LNCaP clone FGC (cell line): Measurements from ENCODE around the gene DRD3.

ENCODE experiments used
- DNase-seq: peaks from one replicate; pipeline ENCODE4 v3.0.0-alpha.2; 2011; ENCODE audit warnings: low read depth
- H3K4me3 ChIP-seq: 2 replicates; pipeline ENCODE4 v1.5.1; 2011; ENCODE audit warnings: mild to moderate bottlenecking, low read depth, low read length, control low read depth
- TF ChIP-seq, protein P1 (sequence below): IDR thresholded peaks from 2 replicates; pipeline ENCODE4 v1.5.1; 2012; ENCODE audit warnings: mild to moderate bottlenecking; ENCODE audit not compliant: control insufficient read depth, insufficient read depth; ENCODE audit errors: extremely low read depth

The DRD3 gene

DNA sequence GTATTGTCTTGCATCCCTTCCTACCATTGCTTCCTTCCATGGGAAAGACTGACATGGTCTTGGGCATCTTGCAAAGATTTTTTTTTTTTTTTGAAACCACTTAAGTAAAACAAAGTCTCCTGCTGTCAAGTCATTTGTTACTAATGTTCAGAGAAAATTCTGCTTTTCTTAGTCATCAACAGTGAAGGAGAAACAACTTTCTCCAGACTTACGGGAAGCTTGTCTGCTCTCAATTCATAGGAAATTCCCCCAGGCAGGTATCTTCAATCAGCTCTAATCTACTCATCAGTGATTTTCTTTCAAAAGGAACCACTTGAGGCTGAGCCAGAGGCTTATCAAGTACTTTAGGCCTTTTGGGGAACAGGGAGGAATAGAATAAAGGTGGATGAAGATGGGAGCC, 15.9 kb upstream of the DRD3 start:
- DNase-seq: no peak
- TF ChIP-seq, protein P1, sequence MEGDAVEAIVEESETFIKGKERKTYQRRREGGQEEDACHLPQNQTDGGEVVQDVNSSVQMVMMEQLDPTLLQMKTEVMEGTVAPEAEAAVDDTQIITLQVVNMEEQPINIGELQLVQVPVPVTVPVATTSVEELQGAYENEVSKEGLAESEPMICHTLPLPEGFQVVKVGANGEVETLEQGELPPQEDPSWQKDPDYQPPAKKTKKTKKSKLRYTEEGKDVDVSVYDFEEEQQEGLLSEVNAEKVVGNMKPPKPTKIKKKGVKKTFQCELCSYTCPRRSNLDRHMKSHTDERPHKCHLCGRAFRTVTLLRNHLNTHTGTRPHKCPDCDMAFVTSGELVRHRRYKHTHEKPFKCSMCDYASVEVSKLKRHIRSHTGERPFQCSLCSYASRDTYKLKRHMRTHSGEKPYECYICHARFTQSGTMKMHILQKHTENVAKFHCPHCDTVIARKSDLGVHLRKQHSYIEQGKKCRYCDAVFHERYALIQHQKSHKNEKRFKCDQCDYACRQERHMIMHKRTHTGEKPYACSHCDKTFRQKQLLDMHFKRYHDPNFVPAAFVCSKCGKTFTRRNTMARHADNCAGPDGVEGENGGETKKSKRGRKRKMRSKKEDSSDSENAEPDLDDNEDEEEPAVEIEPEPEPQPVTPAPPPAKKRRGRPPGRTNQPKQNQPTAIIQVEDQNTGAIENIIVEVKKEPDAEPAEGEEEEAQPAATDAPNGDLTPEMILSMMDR: no peak
- no peak overlapping the region for H3K4me3 ChIP-seq

DNA sequence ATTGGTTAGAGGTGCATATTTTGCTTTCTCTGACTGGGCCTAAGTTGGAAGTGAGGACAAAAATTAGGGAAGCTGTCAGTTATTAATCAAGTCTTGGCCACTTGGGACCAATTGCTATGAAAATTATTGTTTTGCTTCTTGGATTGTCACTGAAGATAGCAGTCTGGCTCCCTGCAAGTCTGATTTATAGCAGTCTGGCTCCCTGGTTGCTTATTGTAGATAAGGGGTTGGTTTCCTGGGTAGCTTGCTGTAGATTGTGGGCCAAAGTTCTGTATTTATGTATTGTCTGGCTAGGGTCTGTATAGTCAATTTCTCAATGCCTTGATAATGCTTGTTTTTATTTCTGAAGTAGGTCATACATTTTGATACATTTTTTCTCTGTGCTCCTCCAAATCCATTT, 13.3 kb upstream of the DRD3 start:
- no peak for DNase-seq
- no peak overlapping the region for H3K4me3 ChIP-seq
- TF ChIP-seq, protein P1: no peak

DNA sequence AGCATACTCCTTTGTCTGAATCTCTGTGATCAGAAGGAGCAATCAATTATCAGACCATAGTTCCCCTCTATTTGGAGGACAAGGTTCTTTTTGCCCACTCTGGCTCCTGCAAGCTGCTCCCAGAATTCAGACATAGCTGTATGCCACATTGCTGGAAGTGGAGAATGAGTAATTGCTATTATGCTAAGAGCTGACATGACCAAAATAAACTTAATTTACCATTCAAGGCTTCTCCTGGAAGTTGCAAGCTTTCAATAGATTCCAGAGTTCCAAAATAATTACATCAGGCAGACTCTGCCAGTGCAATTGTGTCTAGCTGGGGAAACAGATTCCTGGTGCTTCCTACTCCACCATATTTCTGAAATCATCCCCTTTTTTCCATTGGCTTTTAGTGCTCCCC, 7.6 kb upstream of the DRD3 start:
- no peak for DNase-seq
- TF ChIP-seq, protein P1: no peak
- no peak overlapping the region for H3K4me3 ChIP-seq

DNA sequence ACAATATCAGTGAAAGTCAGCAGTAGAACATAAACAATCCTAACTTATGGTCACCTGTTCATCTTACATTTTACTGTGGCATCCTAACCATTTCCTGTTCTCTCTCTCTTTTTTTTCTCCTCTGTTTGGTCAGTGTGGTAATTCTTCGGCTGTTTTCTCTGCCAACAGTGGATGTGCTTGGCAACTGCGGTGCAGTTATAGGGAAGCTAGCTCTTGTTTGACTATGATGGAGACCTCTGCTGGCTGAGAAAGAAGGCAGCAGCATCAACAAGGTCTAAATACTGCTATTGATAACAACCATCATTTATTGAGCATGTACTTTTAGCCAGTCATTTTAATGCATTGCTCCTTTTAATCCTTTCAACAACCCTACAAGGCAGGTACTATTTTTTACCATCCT, 723 bp upstream of the DRD3 start:
- TF ChIP-seq, protein P1: peak; percentile 47
- no peak for DNase-seq

DNA sequence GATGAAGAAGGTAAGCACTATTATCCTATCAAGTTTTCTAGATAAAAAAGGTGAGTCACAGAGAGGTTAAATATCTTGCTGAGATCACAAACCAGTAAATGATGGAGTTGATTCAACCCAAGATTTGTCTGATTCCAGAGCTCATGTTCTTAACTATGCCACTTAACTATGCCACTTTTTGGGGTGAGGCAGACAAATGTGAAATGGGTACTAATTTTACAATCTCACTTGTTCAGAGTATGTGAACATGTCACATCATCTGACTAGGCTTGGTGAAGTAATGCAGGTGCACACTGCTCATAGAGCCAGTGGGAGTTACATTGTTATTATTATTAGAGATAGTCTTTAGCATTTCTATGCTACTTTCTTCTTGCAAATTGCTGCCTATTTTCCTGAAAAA, 2.0 kb downstream of the DRD3 start:
- no peak overlapping the region for H3K4me3 ChIP-seq
- DNase-seq: no peak
- TF ChIP-seq, protein P1: no peak

More for the DNA sequence above, 723 bp upstream of the DRD3 start:
- no peak overlapping the region for H3K4me3 ChIP-seq

DNA sequence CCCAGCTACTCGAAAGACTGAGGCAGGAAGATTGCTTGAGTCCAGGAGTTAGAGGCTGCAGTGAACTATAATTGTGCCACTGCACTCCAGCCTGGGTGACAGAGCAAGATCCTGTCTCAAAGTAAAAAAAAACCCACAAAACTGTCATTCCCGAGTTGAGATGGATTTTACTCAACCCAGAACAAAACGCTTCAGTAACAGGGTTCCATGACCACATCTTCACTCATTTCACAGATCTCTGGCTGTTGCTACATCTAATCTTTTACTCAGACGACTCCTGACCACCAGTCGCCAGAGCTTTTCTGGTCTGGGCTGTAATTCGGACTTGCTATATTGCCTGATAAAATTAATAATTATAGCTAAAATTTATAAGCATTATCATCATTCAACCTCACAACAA, 2.4 kb downstream of the DRD3 start:
- TF ChIP-seq, protein P1: no peak
- DNase-seq: no peak
- no peak overlapping the region for H3K4me3 ChIP-seq

DNA sequence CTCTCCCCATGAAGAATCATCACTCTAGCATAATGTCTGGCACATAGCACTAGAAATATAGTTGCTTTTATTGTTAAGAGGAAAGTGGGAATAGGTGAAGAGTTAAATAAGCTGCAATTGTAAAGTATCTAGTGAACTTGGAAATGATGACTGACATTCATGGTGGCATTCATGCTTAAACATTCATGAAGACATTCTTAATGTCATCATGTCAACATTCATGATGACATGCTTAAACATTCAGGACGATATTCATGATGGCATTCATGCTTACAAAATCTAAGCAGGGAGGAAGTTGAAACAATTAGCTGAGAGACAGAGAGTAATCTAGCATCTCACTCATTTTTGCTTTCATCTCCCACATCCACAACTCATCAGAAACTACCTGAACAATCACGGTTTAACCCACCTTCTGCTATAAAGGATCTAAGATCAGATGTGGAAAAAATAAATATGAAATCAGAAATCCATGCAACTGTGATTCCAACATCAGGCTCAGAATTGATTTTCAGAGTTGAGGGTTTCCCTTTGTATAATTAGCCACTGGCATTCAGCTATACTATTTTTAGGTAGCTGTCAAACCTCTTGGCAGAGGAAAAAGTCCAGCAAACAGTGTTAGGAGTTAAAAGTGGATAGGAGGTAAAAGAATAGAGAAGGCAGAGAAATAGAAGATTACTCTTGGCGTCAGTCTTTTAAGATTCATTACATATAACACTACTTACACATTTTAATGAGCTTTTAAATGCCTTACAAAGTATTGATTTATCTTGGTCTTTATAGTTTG, 3.5 kb downstream of the DRD3 start:
- TF ChIP-seq, protein P1: no peak
- no peak for DNase-seq
- no peak overlapping the region for H3K4me3 ChIP-seq
